Parathyroid adenoma (tissue), 2 donors: ENCODE results near the gene NUDT14.

Experiments used
- H2AFZ ChIP-seq: fragments of 300-600 bp; sonication (generic); one replicate; pipeline ENCODE4 v1.7.0; 2017; ENCODE audit warnings: antibody characterized with exemption, mild to moderate bottlenecking
- H3K27ac ChIP-seq: fragments of 300-600 bp; sonication (generic); one replicate; pipeline ENCODE4 v1.7.0; 2017
- H3K27me3 ChIP-seq: fragments of 300-600 bp; sonication (generic); one replicate; pipeline ENCODE4 v1.7.0; 2017; ENCODE audit warnings: low read length; ENCODE audit not compliant: control insufficient read depth, insufficient read depth
- H3K36me3 ChIP-seq: fragments of 300-600 bp; sonication (generic); one replicate; pipeline ENCODE4 v1.7.0; 2017; ENCODE audit warnings: low read length; ENCODE audit not compliant: control insufficient read depth, insufficient read depth
- H3K4me1 ChIP-seq: fragments of 300-600 bp; sonication (generic); one replicate; pipeline ENCODE4 v1.7.0; 2017; ENCODE audit warnings: control low read depth
- H3K4me2 ChIP-seq: fragments of 300-600 bp; sonication (generic); one replicate; pipeline ENCODE4 v1.7.0; 2017; ENCODE audit warnings: low read length
- H3K4me3 ChIP-seq: fragments of 300-600 bp; sonication (generic); one replicate; pipeline ENCODE4 v1.7.0; 2017; ENCODE audit warnings: low read depth, low read length
- H3K79me2 ChIP-seq: fragments of 300-600 bp; sonication (generic); one replicate; pipeline ENCODE4 v1.7.0; 2017; ENCODE audit warnings: control low read depth
- H3K9ac ChIP-seq: fragments of 300-600 bp; sonication (generic); one replicate; pipeline ENCODE4 v1.7.0; 2017; ENCODE audit warnings: mild to moderate bottlenecking
- H3K9me3 ChIP-seq: fragments of 300-600 bp; sonication (generic); one replicate; pipeline ENCODE4 v1.7.0; 2017; ENCODE audit warnings: low read length; ENCODE audit not compliant: control insufficient read depth
- CTCF ChIP-seq: fragments of 300-600 bp; sonication (generic); IDR thresholded peaks from one replicate; pipeline ENCODE4 v1.7.0; 2017; ENCODE audit warnings: antibody characterized with exemption, mild to moderate bottlenecking
- donor health status: primary hyperparathyroidism.

The NUDT14 gene

GRCh38 chr14:105131241-105131640, 49.9 kb downstream of the NUDT14 start:
- no peaks in the 10 kb centered on the region for H3K36me3 ChIP-seq
- no peaks in the 10 kb centered on the region for H3K27me3 ChIP-seq
- no peak overlapping the region for H3K4me3 ChIP-seq
- H3K9ac ChIP-seq, result no peak overlapping the region
- no peak for TF ChIP-seq CTCF
- H3K4me1 ChIP-seq, result no peaks in the 10 kb centered on the region
- H3K9me3 ChIP-seq, result no peaks in the 10 kb centered on the region
- H3K79me2 ChIP-seq, result no peaks in the 10 kb centered on the region
- no peak overlapping the region for H3K4me2 ChIP-seq
- H3K27ac ChIP-seq, result no peak overlapping the region
- no peak overlapping the region for H2AFZ ChIP-seq

GRCh38 chr14:105128059-105128458, 53.1 kb downstream of the NUDT14 start:
- no peak for TF ChIP-seq CTCF
- H3K4me2 ChIP-seq, result no peak overlapping the region
- no peaks in the 10 kb centered on the region for H3K79me2 ChIP-seq
- no peak overlapping the region for H3K27ac ChIP-seq
- H3K9ac ChIP-seq, result no peak overlapping the region
- H3K4me1 ChIP-seq, result no peaks in the 10 kb centered on the region
- H2AFZ ChIP-seq, result no peak overlapping the region
- H3K9me3 ChIP-seq, result no peaks in the 10 kb centered on the region
- H3K36me3 ChIP-seq, result no peaks in the 10 kb centered on the region
- no peak overlapping the region for H3K4me3 ChIP-seq
- no peaks in the 10 kb centered on the region for H3K27me3 ChIP-seq

- Histone ChIP-seq H3K4me3 (no peak overlapping the region), H3K4me2 (no peak overlapping the region), H3K36me3 (no peaks in the 10 kb centered on the region), H3K9me3 (no peaks in the 10 kb centered on the region), H3K9ac (no peak overlapping the region), H3K27me3 (no peaks in the 10 kb centered on the region), H3K27ac (no peak overlapping the region), H2AFZ (no peak overlapping the region), H3K79me2 (no peaks in the 10 kb centered on the region), H3K4me1 (no peaks in the 10 kb centered on the region)
- no peak for TF ChIP-seq CTCF
Observed at GRCh38 chr14:105126981-105127329, 54.2 kb downstream of the NUDT14 start.

GRCh38 chr14:105126126-105126980, 54.8 kb downstream of the NUDT14 start:
- Histone ChIP-seq H3K27me3 (no peaks in the 10 kb centered on the region), H3K9me3 (no peaks in the 10 kb centered on the region), H3K27ac (no peak overlapping the region), H3K36me3 (no peaks in the 10 kb centered on the region), H3K4me3 (no peak overlapping the region), H3K4me1 (no peaks in the 10 kb centered on the region), H3K9ac (no peak overlapping the region), H3K4me2 (no peak overlapping the region), H3K79me2 (no peaks in the 10 kb centered on the region), H2AFZ (no peak overlapping the region)
- TF ChIP-seq CTCF, result no peak

- Histone ChIP-seq H3K9me3 (no peaks in the 10 kb centered on the region), H3K4me1 (no peaks in the 10 kb centered on the region), H3K4me2 (no peak overlapping the region), H2AFZ (no peak overlapping the region), H3K36me3 (no peaks in the 10 kb centered on the region), H3K27ac (no peak overlapping the region), H3K27me3 (no peaks in the 10 kb centered on the region), H3K79me2 (no peaks in the 10 kb centered on the region), H3K4me3 (no peak overlapping the region), H3K9ac (no peak overlapping the region)
- no peak for TF ChIP-seq CTCF
Observed at GRCh38 chr14:105124823-105125222, 56.3 kb downstream of the NUDT14 start.
